ENCODE data around the gene C2CD5.

DNA sequence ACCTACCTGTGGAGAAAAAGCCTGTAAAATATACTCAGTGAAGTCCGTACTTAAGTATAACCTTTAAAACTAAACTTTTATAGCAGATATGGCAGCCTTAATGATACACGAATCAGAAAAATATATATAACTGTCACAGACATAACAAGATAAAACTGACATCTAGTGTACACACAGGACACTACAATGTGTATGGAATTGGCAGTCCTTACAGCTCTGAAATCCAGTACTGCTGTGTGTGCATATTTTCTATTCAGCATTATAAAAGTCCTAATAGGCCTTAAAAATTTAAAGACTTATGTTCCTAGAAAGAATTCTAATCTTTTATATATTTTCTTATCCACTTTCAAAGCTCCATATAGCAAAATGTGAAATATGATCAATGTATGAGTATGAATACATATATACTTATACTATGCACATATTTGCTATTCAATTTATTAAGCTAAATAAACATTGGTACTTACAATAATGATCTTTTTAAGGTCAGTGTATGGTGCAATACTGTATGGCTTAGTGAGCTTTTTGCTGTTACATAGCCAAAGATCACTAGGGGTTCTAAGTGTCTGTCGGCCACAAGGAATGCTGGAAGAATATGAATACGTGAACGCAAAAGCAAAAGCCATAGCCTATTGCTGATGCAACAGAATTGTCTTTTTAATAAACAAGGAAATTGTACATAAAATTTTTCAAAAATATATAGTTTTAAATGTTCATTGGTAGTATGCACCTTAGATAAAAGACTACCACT is 69.2 kb downstream of the C2CD5 start:
- TF ChIP-seq, protein P1, sequence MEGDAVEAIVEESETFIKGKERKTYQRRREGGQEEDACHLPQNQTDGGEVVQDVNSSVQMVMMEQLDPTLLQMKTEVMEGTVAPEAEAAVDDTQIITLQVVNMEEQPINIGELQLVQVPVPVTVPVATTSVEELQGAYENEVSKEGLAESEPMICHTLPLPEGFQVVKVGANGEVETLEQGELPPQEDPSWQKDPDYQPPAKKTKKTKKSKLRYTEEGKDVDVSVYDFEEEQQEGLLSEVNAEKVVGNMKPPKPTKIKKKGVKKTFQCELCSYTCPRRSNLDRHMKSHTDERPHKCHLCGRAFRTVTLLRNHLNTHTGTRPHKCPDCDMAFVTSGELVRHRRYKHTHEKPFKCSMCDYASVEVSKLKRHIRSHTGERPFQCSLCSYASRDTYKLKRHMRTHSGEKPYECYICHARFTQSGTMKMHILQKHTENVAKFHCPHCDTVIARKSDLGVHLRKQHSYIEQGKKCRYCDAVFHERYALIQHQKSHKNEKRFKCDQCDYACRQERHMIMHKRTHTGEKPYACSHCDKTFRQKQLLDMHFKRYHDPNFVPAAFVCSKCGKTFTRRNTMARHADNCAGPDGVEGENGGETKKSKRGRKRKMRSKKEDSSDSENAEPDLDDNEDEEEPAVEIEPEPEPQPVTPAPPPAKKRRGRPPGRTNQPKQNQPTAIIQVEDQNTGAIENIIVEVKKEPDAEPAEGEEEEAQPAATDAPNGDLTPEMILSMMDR (IDR thresholded peaks at IDR 0.05 in 2 of 3, conservative IDR thresholded peaks at IDR 0.05 in 1 of 3; ENCODE audit: borderline replicate concordance in 1 of 3, insufficient read depth in 1 of 3, low read depth in 2 of 3, low read length in 2 of 3) = no peak
- no peak for TF ChIP-seq YY1 (IDR thresholded peaks at IDR 0.05; ENCODE audit: extremely low read depth, insufficient replicate concordance, low read depth, low read length)
- no peak for TF ChIP-seq EGR1 (IDR thresholded peaks at IDR 0.05; ENCODE audit: low read depth)
- TF ChIP-seq POLR2A (IDR thresholded peaks at IDR 0.05; ENCODE audit: borderline replicate concordance, extremely low read depth, insufficient read depth, insufficient read length) = no peak
- TF ChIP-seq ZBTB33 (IDR thresholded peaks at IDR 0.05; ENCODE audit: extremely low read depth, insufficient replicate concordance, low read length) = no peak
- TF ChIP-seq JUND (IDR thresholded peaks at IDR 0.05) = no peak
- no peak for TF ChIP-seq SP1 (IDR thresholded peaks at IDR 0.05; ENCODE audit: low read depth)
- no peak for TF ChIP-seq SIN3A (IDR thresholded peaks at IDR 0.05; ENCODE audit: low read depth)
- no peak for TF ChIP-seq ZFX (IDR thresholded peaks at IDR 0.05)
- no peak for TF ChIP-seq REST (IDR thresholded peaks at IDR 0.05; ENCODE audit: low read depth)
- no peak for TF ChIP-seq POLR2AphosphoS5 (IDR thresholded peaks at IDR 0.05; ENCODE audit: low read depth, low read length)
- no peak for TF ChIP-seq EZH2 (IDR thresholded peaks at IDR 0.05)
